Measurements from ENCODE around the gene NT5DC1. TPM values are rescaled to one million over a fixed set of nuclear protein-coding genes. Genes with fewer than 3 reads are reported as not detected.

The NT5DC1 gene
- total and polyA plus RNA-seq, 11 donors, result 6.5 to 72.4 (median 50.9) TPM

GRCh38 chr6:116165596-116165995 is 64.9 kb downstream of the NT5DC1 start:
- no peak for TF ChIP-seq POLR2A (IDR thresholded peaks at IDR 0.05)
- TF ChIP-seq CTCF (IDR thresholded peaks at IDR 0.05), result no peak
- DNase-seq (no peak), ATAC-seq (peak in 1 of 4 donors; percentile 16)
- Histone ChIP-seq H3K4me3 (no peak overlapping the region), H3K4me1 (peaks cover 0 to 13% (median 1%) of the 10 kb centered on the region in 12 donors), H3K27ac (no peak overlapping the region), H3K36me3 (peaks cover 0 to 4% (median 0%) of the 10 kb centered on the region in 9 donors), H3K9me3 (peaks cover 0 to 32% (median 0%) of the 10 kb centered on the region in 12 donors), H3K27me3 (no peaks in the 10 kb centered on the region)
- intact Hi-C loops (cut with DNase I), result no loop called here
- 96 to 100% (median 99%) methylated on average over 1 of the region's 1 CpG for WGBS, 4 donors

- TF ChIP-seq CTCF (IDR thresholded peaks at IDR 0.05), result no peak
- no peak for TF ChIP-seq POLR2A (IDR thresholded peaks at IDR 0.05)
- 56 to 70% (median 67%) methylated on average over 1 of the region's 1 CpG for WGBS, 4 donors
- H3K27me3 ChIP-seq, result no peaks in the 10 kb centered on the region
- intact Hi-C loops (cut with DNase I), result no loop called here
- peaks cover 0 to 32% (median 0%) of the 10 kb centered on the region in 12 donors for H3K9me3 ChIP-seq
- DNase-seq, result no peak
- H3K36me3 ChIP-seq, result peaks cover 0 to 4% (median 0%) of the 10 kb centered on the region in 9 donors
- peaks cover 0 to 16% (median 1%) of the 10 kb centered on the region in 12 donors for H3K4me1 ChIP-seq
- no peak for ATAC-seq
- no peak overlapping the region for H3K4me3 ChIP-seq
- H3K27ac ChIP-seq, result peak overlapping the region in 6 of 12 donors; percentile 0 to 41 (median 15)
Observed at GRCh38 chr6:116166369-116166768, 65.7 kb downstream of the NT5DC1 start.

GRCh38 chr6:116168148-116168547 is 67.5 kb downstream of the NT5DC1 start:
- H3K9me3 ChIP-seq, result peaks cover 0 to 32% (median 0%) of the 10 kb centered on the region in 12 donors
- peaks cover 0 to 16% (median 1%) of the 10 kb centered on the region in 12 donors for H3K4me1 ChIP-seq
- DNase-seq (no peak), ATAC-seq (no peak)
- 96 to 100% (median 98%) methylated on average over 1 of the region's 1 CpG for WGBS, 4 donors
- intact Hi-C loops (cut with DNase I), result no loop called here
- TF ChIP-seq POLR2A (IDR thresholded peaks at IDR 0.05) (no peak), CTCF (IDR thresholded peaks at IDR 0.05) (no peak)
- no peak overlapping the region for H3K27ac ChIP-seq
- peaks cover 0 to 4% (median 0%) of the 10 kb centered on the region in 9 donors for H3K36me3 ChIP-seq
- no peak overlapping the region for H3K4me3 ChIP-seq
- no peaks in the 10 kb centered on the region for H3K27me3 ChIP-seq

GRCh38 chr6:116169880-116170279 is 69.2 kb downstream of the NT5DC1 start:
- WGBS, 4 donors, result 82 to 89% (median 88%) methylated on average over 2 of the region's 2 CpGs

More at GRCh38 chr6:116169880-116170279, 69.2 kb downstream of the NT5DC1 start:
- intact Hi-C loops (cut with DNase I), result no loop called here
- TF ChIP-seq CTCF (IDR thresholded peaks at IDR 0.05) (no peak), POLR2A (IDR thresholded peaks at IDR 0.05) (no peak)
- Histone ChIP-seq H3K9me3 (peaks cover 0 to 23% (median 1%) of the 10 kb centered on the region in 12 donors), H3K27ac (no peak overlapping the region), H3K4me3 (no peak overlapping the region), H3K4me1 (peaks cover 0 to 24% (median 1%) of the 10 kb centered on the region in 12 donors), H3K27me3 (no peaks in the 10 kb centered on the region), H3K36me3 (peaks cover 0 to 8% (median 0%) of the 10 kb centered on the region in 9 donors)
- DNase-seq, result no peak
- ATAC-seq, result no peak
